ENCODE data around the gene DGKZ. TPM values are rescaled to one million over a fixed set of nuclear protein-coding genes. Genes with fewer than 3 reads are reported as not detected.
"Not testable (repeated sequence)": the region's sequence is repeated elsewhere in the genome, so short reads cannot be mapped to it uniquely, and the experiment has no call there.

DGKZ gene
- total RNA-seq, 1 donor from 2014 or later = 77.1 TPM

DNA sequence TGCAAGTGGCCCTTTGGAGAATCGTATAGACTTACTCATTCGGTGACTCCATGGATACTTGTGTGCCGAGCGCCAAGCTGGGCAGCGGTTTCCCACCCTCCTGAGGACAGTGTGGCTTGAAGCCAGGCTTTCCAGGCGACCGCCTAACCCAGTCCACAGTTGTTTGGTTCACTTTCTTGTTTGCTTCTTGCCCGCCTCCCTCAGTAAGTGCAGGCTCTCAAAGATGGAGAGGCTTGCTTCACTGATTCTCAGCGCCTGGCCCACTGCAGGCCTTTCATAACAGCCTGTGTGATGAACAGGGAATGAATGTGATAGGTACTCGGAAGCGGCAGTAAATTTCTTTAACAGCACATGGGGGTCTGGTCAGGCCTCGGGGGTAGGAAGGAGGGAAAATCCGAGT lies 23.0 kb downstream of the DGKZ start:
- Histone ChIP-seq H3K27me3 (ENCODE audit: low read depth) (no peaks in the 10 kb centered on the region), H3K9me3 (replicated peaks) (no peaks in the 10 kb centered on the region), H3K27ac (replicated peaks) (no peak overlapping the region), H3K4me3 (no peak overlapping the region), H3K36me3 (peaks cover 80% of the 10 kb centered on the region), H3K4me1 (peaks cover 36% of the 10 kb centered on the region)
- intact Hi-C loops (cut with micrococcal nuclease) = no loop called here
- TF ChIP-seq, protein P1, sequence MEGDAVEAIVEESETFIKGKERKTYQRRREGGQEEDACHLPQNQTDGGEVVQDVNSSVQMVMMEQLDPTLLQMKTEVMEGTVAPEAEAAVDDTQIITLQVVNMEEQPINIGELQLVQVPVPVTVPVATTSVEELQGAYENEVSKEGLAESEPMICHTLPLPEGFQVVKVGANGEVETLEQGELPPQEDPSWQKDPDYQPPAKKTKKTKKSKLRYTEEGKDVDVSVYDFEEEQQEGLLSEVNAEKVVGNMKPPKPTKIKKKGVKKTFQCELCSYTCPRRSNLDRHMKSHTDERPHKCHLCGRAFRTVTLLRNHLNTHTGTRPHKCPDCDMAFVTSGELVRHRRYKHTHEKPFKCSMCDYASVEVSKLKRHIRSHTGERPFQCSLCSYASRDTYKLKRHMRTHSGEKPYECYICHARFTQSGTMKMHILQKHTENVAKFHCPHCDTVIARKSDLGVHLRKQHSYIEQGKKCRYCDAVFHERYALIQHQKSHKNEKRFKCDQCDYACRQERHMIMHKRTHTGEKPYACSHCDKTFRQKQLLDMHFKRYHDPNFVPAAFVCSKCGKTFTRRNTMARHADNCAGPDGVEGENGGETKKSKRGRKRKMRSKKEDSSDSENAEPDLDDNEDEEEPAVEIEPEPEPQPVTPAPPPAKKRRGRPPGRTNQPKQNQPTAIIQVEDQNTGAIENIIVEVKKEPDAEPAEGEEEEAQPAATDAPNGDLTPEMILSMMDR (IDR thresholded peaks at IDR 0.05; ENCODE audit: borderline replicate concordance) = no peak
- DNase-seq = no peak

- H3K27me3 ChIP-seq (ENCODE audit: low read depth); H3K27ac ChIP-seq (replicated peaks); DNase-seq; H3K9me3 ChIP-seq (replicated peaks); H3K4me3 ChIP-seq; intact Hi-C loops (cut with micrococcal nuclease): not testable (repeated sequence)
- peaks cover 90% of the 10 kb centered on the region for H3K36me3 ChIP-seq
- peaks cover 26% of the 10 kb centered on the region for H3K4me1 ChIP-seq
Observed at GRCh38 chr11:46371262-46371661, 24.0 kb downstream of the DGKZ start.

DNA sequence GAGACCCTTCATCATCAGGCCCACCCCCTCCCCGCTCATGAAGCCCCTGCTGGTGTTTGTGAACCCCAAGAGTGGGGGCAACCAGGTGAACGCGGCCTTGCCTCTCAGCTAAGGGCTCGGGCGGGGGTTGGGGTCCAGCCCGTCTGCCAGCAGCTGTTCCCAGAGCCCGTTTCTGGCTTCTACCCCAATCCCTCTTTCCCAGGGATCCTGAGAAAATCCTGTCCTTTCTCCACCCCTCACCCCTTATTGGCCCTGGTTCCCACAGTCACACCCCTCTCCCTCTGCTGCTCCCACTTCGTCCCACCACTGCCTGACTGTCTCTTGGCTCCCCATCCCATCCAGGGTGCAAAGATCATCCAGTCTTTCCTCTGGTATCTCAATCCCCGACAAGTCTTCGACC lies 24.8 kb downstream of the DGKZ start:
- Histone ChIP-seq H3K9me3 (replicated peaks) (no peaks in the 10 kb centered on the region), H3K27ac (replicated peaks) (no peak overlapping the region), H3K4me1 (peaks cover 18% of the 10 kb centered on the region), H3K27me3 (ENCODE audit: low read depth) (no peaks in the 10 kb centered on the region), H3K4me3 (no peak overlapping the region), H3K36me3 (peaks cover 92% of the 10 kb centered on the region)
- intact Hi-C loops (cut with micrococcal nuclease) = no loop called here
- DNase-seq = no peak
- TF ChIP-seq, protein P1 (IDR thresholded peaks at IDR 0.05; ENCODE audit: borderline replicate concordance) = no peak

DNA sequence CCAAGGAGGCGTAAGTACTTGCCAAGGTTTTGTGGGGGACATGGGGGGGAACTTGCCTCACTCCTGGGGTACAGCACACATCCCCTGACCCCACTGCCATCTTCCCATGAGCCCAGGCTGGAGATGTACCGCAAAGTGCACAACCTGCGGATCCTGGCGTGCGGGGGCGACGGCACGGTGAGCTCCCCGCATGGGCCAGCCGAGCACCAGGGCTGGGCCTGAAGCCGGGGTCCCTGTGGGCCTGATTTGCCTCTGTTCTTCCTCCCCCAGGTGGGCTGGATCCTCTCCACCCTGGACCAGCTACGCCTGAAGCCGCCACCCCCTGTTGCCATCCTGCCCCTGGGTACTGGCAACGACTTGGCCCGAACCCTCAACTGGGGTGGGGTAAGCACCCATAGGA lies 25.2 kb downstream of the DGKZ start:
- H3K27me3 ChIP-seq (ENCODE audit: low read depth); H3K27ac ChIP-seq (replicated peaks); DNase-seq; intact Hi-C loops (cut with micrococcal nuclease); H3K4me3 ChIP-seq; H3K9me3 ChIP-seq (replicated peaks): not testable (repeated sequence)
- H3K4me1 ChIP-seq = peaks cover 13% of the 10 kb centered on the region
- H3K36me3 ChIP-seq = peaks cover 93% of the 10 kb centered on the region

- H3K9me3 ChIP-seq (replicated peaks) = no peaks in the 10 kb centered on the region
Observed at GRCh38 chr11:46373787-46374740, 26.8 kb downstream of the DGKZ start.

GRCh38 chr11:46374815-46375214 lies 27.6 kb downstream of the DGKZ start:
- intact Hi-C loops (cut with micrococcal nuclease) = no loop called here
- no peaks in the 10 kb centered on the region for H3K27me3 ChIP-seq (ENCODE audit: low read depth)
- H3K4me1 ChIP-seq = peaks cover under 1% of the 10 kb centered on the region
- H3K36me3 ChIP-seq = peaks cover 84% of the 10 kb centered on the region
- no peak overlapping the region for H3K27ac ChIP-seq (replicated peaks)
- no peaks in the 10 kb centered on the region for H3K9me3 ChIP-seq (replicated peaks)
- no peak overlapping the region for H3K4me3 ChIP-seq
- TF ChIP-seq, protein P1 (IDR thresholded peaks at IDR 0.05; ENCODE audit: borderline replicate concordance) = no peak
- no peak for DNase-seq

More at GRCh38 chr11:46373787-46374740, 26.8 kb downstream of the DGKZ start:
- no peaks in the 10 kb centered on the region for H3K27me3 ChIP-seq (ENCODE audit: low read depth)
- intact Hi-C loops (cut with micrococcal nuclease) = no loop called here
- H3K4me1 ChIP-seq = peaks cover 6% of the 10 kb centered on the region
- no peak overlapping the region for H3K27ac ChIP-seq (replicated peaks)
- TF ChIP-seq, protein P1 (IDR thresholded peaks at IDR 0.05; ENCODE audit: borderline replicate concordance) = no peak
- peaks cover 91% of the 10 kb centered on the region for H3K36me3 ChIP-seq
- DNase-seq = no peak
- H3K4me3 ChIP-seq = no peak overlapping the region

All from left ventricle myocardium inferior (tissue), 1 donor.